H9 (cell line): ENCODE data around the gene SIL1. TPM values are rescaled to one million over a fixed set of nuclear protein-coding genes. Genes with fewer than 3 reads are reported as not detected.

Source experiments
- DNase-seq: peaks from one replicate; pipeline ENCODE4 v3.0.0-alpha.2; 2017
- H2AFZ ChIP-seq: one replicate; pipeline ENCODE4 v1.6.1; 2013; ENCODE audit warnings: mild to moderate bottlenecking, low read length, control low read depth, moderate library complexity
- H2AK5ac ChIP-seq: 2 replicates; pipeline ENCODE4 v1.6.1; 2013; ENCODE audit warnings: low read length, control low read depth, mixed read lengths; ENCODE audit not compliant: insufficient read length
- H2BK120ac ChIP-seq: one replicate; pipeline ENCODE4 v1.6.1; 2013; ENCODE audit warnings: low read depth, mild to moderate bottlenecking, low read length, control low read depth, inconsistent platforms; ENCODE audit not compliant: poor library complexity, severe bottlenecking
- H2BK12ac ChIP-seq: 2 replicates; pipeline ENCODE4 v1.6.1; 2013; ENCODE audit warnings: low read length, control low read depth, mixed read lengths, low read depth; ENCODE audit not compliant: insufficient read length
- H2BK15ac ChIP-seq: 2 replicates; pipeline ENCODE4 v1.6.1; 2013; ENCODE audit warnings: low read depth, low read length, control low read depth
- H2BK20ac ChIP-seq: one replicate; pipeline ENCODE4 v1.6.1; 2013; ENCODE audit warnings: low read depth, mild to moderate bottlenecking, low read length, control low read depth, inconsistent platforms; ENCODE audit not compliant: poor library complexity, severe bottlenecking
- H2BK5ac ChIP-seq: 2 replicates; pipeline ENCODE4 v1.6.1; 2013; ENCODE audit warnings: low read length, control low read depth, mixed read lengths; ENCODE audit not compliant: insufficient read length
- H3K14ac ChIP-seq: 2 replicates; pipeline ENCODE4 v1.6.1; 2013; ENCODE audit warnings: low read length, control low read depth; ENCODE audit not compliant: insufficient read depth
- H3K18ac ChIP-seq: 2 replicates; pipeline ENCODE4 v1.6.1; 2013; ENCODE audit warnings: low read depth, mild to moderate bottlenecking, mixed read lengths, low read length, control low read depth; ENCODE audit not compliant: insufficient read length
- H3K23ac ChIP-seq: 2 replicates; pipeline ENCODE4 v1.6.1; 2013; ENCODE audit warnings: low read length, control low read depth, mixed read lengths, low read depth; ENCODE audit not compliant: insufficient read length
- H3K23me2 ChIP-seq: 2 replicates; pipeline ENCODE4 v1.6.1; 2013; ENCODE audit warnings: low read depth, mild to moderate bottlenecking, mixed read lengths, low read length, control low read depth; ENCODE audit not compliant: insufficient read length, poor library complexity, severe bottlenecking
- H3K27ac ChIP-seq: 2 replicates; pipeline ENCODE4 v1.5.1; 2013; ENCODE audit warnings: low read length, control low read depth, mixed read lengths, low read depth; ENCODE audit not compliant: insufficient read length
- H3K27me3 ChIP-seq: 2 replicates; pipeline ENCODE4 v1.6.1; 2013; ENCODE audit warnings: low read length, control low read depth, inconsistent platforms; ENCODE audit not compliant: insufficient read depth
- H3K4ac ChIP-seq: 2 replicates; pipeline ENCODE4 v1.6.1; 2013; ENCODE audit warnings: low read depth, mild to moderate bottlenecking, control low read depth, inconsistent platforms, low read length, moderate library complexity
- H3K4me1 ChIP-seq: 2 replicates; pipeline ENCODE4 v1.6.1; 2013; ENCODE audit warnings: low read length, control low read depth, inconsistent platforms; ENCODE audit not compliant: insufficient read depth
- H3K4me2 ChIP-seq: 2 replicates; pipeline ENCODE4 v1.6.1; 2013; ENCODE audit warnings: low read length, control low read depth, mixed read lengths; ENCODE audit not compliant: insufficient read length, insufficient read depth
- H3K56ac ChIP-seq: 2 replicates; pipeline ENCODE4 v1.6.1; 2013; ENCODE audit warnings: low read depth, mild to moderate bottlenecking, mixed read lengths, low read length, control low read depth; ENCODE audit not compliant: insufficient read length
- H3K79me1 ChIP-seq: 2 replicates; pipeline ENCODE4 v1.6.1; 2013; ENCODE audit warnings: low read depth, mild to moderate bottlenecking, moderate library complexity, low read length, control low read depth, inconsistent platforms; ENCODE audit not compliant: insufficient read depth, poor library complexity, severe bottlenecking
- H3K79me2 ChIP-seq: 2 replicates; pipeline ENCODE4 v1.6.1; 2013; ENCODE audit warnings: low read length, control low read depth, inconsistent platforms; ENCODE audit not compliant: insufficient read depth
- H3K9ac ChIP-seq: 2 replicates; pipeline ENCODE4 v1.6.1; 2013; ENCODE audit warnings: low read length, control low read depth, mixed read lengths; ENCODE audit not compliant: insufficient read length; ENCODE audit errors: extremely low read depth
- H3K9me3 ChIP-seq: one replicate; pipeline ENCODE4 v1.6.1; 2013; ENCODE audit warnings: low read depth, low read length, inconsistent platforms; ENCODE audit not compliant: control insufficient read depth
- H3T11ph ChIP-seq: one replicate; pipeline ENCODE4 v1.6.1; 2013; ENCODE audit warnings: mild to moderate bottlenecking, low read length, control low read depth, inconsistent platforms
- H4K20me1 ChIP-seq: one replicate; pipeline ENCODE4 v1.6.1; 2013; ENCODE audit not compliant: control insufficient read depth, insufficient read length, insufficient read depth
- H4K5ac ChIP-seq: 2 replicates; pipeline ENCODE4 v1.6.1; 2013; ENCODE audit warnings: low read depth, mild to moderate bottlenecking, mixed read lengths, low read length, control low read depth; ENCODE audit not compliant: insufficient read length
- H4K8ac ChIP-seq: replicated peaks from 2 replicates; pipeline ENCODE4 v1.6.1; 2013; ENCODE audit warnings: low read length, control low read depth, mixed read lengths, low read depth; ENCODE audit not compliant: insufficient read length
- H4K91ac ChIP-seq: 2 replicates; pipeline ENCODE4 v1.6.1; 2013; ENCODE audit warnings: low read depth, mild to moderate bottlenecking, moderate library complexity, mixed read lengths, low read length, control low read depth; ENCODE audit not compliant: insufficient read length
- H3K27ac Mint-ChIP-seq, 3 experiments: 2 replicates in 2 of 3; 3 replicates in 1 of 3; pipeline ENCODE4 v1.8.0; 2020 to 2021; ENCODE audit warnings: mixed read lengths in 3 of 3, mild to moderate bottlenecking in 1 of 3, moderate library complexity in 1 of 3
- H3K27me3 Mint-ChIP-seq: 2 replicates; pipeline ENCODE4 v1.8.0; 2021; ENCODE audit warnings: low read depth, mild to moderate bottlenecking, moderate library complexity, mixed read lengths
- H3K36me3 Mint-ChIP-seq, 3 experiments: 2 replicates in 2 of 3; 3 replicates in 1 of 3; pipeline ENCODE4 v1.8.0; 2020 to 2021; ENCODE audit warnings: low read depth in 3 of 3, mixed read lengths in 3 of 3; ENCODE audit not compliant: insufficient read depth in 1 of 3
- H3K4me1 Mint-ChIP-seq, 2 experiments: 2 replicates each; pipeline ENCODE4 v1.8.0; 2020; ENCODE audit warnings: mixed read lengths in 2 of 2
- H3K4me3 Mint-ChIP-seq, 2 experiments: 2 replicates in 1 of 2; 3 replicates in 1 of 2; pipeline ENCODE4 v1.8.0; 2020 to 2021; ENCODE audit warnings: mild to moderate bottlenecking in 2 of 2, mixed read lengths in 2 of 2, moderate library complexity in 1 of 2
- H3K9me3 Mint-ChIP-seq, 2 experiments: 2 replicates in 1 of 2; 3 replicates in 1 of 2; pipeline ENCODE4 v1.8.0; 2020; ENCODE audit warnings: mild to moderate bottlenecking in 2 of 2, mixed read lengths in 2 of 2, moderate library complexity in 1 of 2
- CTCF ChIP-seq: fragments of 200-600 bp; sonication (generic); conservative IDR thresholded peaks from 3 replicates; pipeline ENCODE4 v1.8.0; 2021; ENCODE audit warnings: antibody characterized with exemption, mild to moderate bottlenecking
- WGBS: extraction: QIAGEN DNeasy Blood & Tissue Kit; methylation state at CpG from one replicate; pipeline ENCODE4 v1.1.7; 2013; ENCODE audit warnings: missing lambda C conversion rate, low lambda C conversion rate, mixed read lengths; ENCODE audit not compliant: insufficient read length; ENCODE audit errors: extremely low coverage; 5-methylcytosine and 5-hydroxymethylcytosine counted together
- total RNA-seq: library from RNA; stranded (reverse); gene quantifications from 2 replicates; pipeline ENCODE4 v1.2.1, GENCODE V29; 2021

The SIL1 gene
- total RNA-seq, 1 experiment from 2014 or later, result 10.6 TPM

- no peak for DNase-seq
- no peak overlapping the region for H3K4ac ChIP-seq
- H3K4me3 Mint-ChIP-seq, result no peak overlapping the region
- H3T11ph ChIP-seq, result no peak overlapping the region
- no peaks in the 10 kb centered on the region for H3K79me1 ChIP-seq
- no peaks in the 10 kb centered on the region for H3K9me3 Mint-ChIP-seq
- H2BK5ac ChIP-seq, result no peak overlapping the region
- no peak overlapping the region for H2BK20ac ChIP-seq
- no peak overlapping the region for H4K91ac ChIP-seq
- H2BK12ac ChIP-seq, result no peak overlapping the region
- no peak overlapping the region for H4K8ac ChIP-seq
- H3K36me3 Mint-ChIP-seq, result no peaks in the 10 kb centered on the region
- no peaks in the 10 kb centered on the region for H3K79me2 ChIP-seq
- no peaks in the 10 kb centered on the region for H4K20me1 ChIP-seq
- no peak overlapping the region for H3K9ac ChIP-seq
- H3K18ac ChIP-seq, result no peak overlapping the region
- no peaks in the 10 kb centered on the region for H3K9me3 ChIP-seq
- no peak overlapping the region for H2BK120ac ChIP-seq
- H3K27ac Mint-ChIP-seq, result no peak overlapping the region; a peak in 1 of 7 replicates
- H3K4me1 Mint-ChIP-seq, result peaks cover 18 to 29% of the 10 kb centered on the region in 2 experiments
- no peaks in the 10 kb centered on the region for H3K27me3 ChIP-seq
- H3K4me2 ChIP-seq, result no peak overlapping the region
- no peak overlapping the region for H3K14ac ChIP-seq
- H3K23ac ChIP-seq, result no peak overlapping the region
- H2BK15ac ChIP-seq, result no peak overlapping the region
- no peak overlapping the region for H3K27ac ChIP-seq
- TF ChIP-seq CTCF, result no peak
- no peaks in the 10 kb centered on the region; the same call in 1 of the 2 replicates for H3K4me1 ChIP-seq
- H3K27me3 Mint-ChIP-seq, result no peaks in the 10 kb centered on the region; the same call in 1 of the 2 replicates
- WGBS, result no CpG with 5 or more reads among the region's 2 CpGs
- no peak overlapping the region for H2AK5ac ChIP-seq
- no peaks in the 10 kb centered on the region for H3K23me2 ChIP-seq
- H3K56ac ChIP-seq, result no peak overlapping the region
- H2AFZ ChIP-seq, result no peak overlapping the region
- no peak overlapping the region for H4K5ac ChIP-seq
These were observed 64.9 kb downstream of the SIL1 start for GRCh38 chr5:139133282-139133681.
